HepG2 (cell line): Measurements from ENCODE around the gene WDCP. TPM values are rescaled to one million over a fixed set of nuclear protein-coding genes. Genes with fewer than 3 reads are reported as not detected.

ENCODE experiments used
- CBFB ChIP-seq: sonication (generic); formaldehyde crosslinking; IDR thresholded peaks from 2 replicates; pipeline ENCODE4 v1.4.0; 2020; ENCODE audit warnings: missing genetic modification reagents
- CCDC6 ChIP-seq: sonication (generic); formaldehyde crosslinking; IDR thresholded peaks from 2 replicates; pipeline ENCODE4 v1.8.1; 2022; ENCODE audit warnings: mild to moderate bottlenecking, missing genetic modification reagents, moderate library complexity
- FLYWCH1 ChIP-seq: sonication (generic); formaldehyde crosslinking; IDR thresholded peaks from 2 replicates; pipeline ENCODE4 v1.8.1; 2023; ENCODE audit warnings: mild to moderate bottlenecking, missing genetic modification reagents
- HCFC1 ChIP-seq: fragments of 150-350 bp; IDR thresholded peaks from 2 replicates; pipeline ENCODE4 v1.6.1; 2014; ENCODE audit warnings: low read depth, low read length
- HOXD1 ChIP-seq: sonication (generic); formaldehyde crosslinking; IDR thresholded peaks from 2 replicates; pipeline ENCODE4 v1.5.0; 2020; ENCODE audit warnings: missing genetic modification reagents
- MYC ChIP-seq: sonication (generic); formaldehyde crosslinking; IDR thresholded peaks from 2 replicates; pipeline ENCODE4 v1.9.0; 2021; ENCODE audit warnings: missing genetic modification reagents, borderline replicate concordance
- NPAS2 ChIP-seq: sonication (generic); formaldehyde crosslinking; IDR thresholded peaks from 2 replicates; pipeline ENCODE4 v1.8.0; 2022; ENCODE audit warnings: mild to moderate bottlenecking, missing genetic modification reagents, borderline replicate concordance
- PTBP1 ChIP-seq: fragments of 200-400 bp; formaldehyde crosslinking; IDR thresholded peaks from 2 replicates; pipeline ENCODE4 v1.6.1; 2018; ENCODE audit warnings: low read length, low read depth; ENCODE audit not compliant: poor library complexity, severe bottlenecking
- RAD21 ChIP-seq: fragments of 450-650 bp; formaldehyde crosslinking; IDR thresholded peaks from 2 replicates; pipeline ENCODE4 v1.5.0; 2020; ENCODE audit warnings: mild to moderate bottlenecking
- SIN3A ChIP-seq: IDR thresholded peaks from 2 replicates; pipeline ENCODE4 v1.6.1; 2011; ENCODE audit warnings: low read depth, mild to moderate bottlenecking, control low read depth, low read length, borderline replicate concordance
- STAT5B ChIP-seq: sonication (generic); formaldehyde crosslinking; IDR thresholded peaks from 2 replicates; pipeline ENCODE4 v1.4.0; 2020; ENCODE audit warnings: missing genetic modification reagents
- ZBTB3 ChIP-seq: sonication (generic); formaldehyde crosslinking; IDR thresholded peaks from 2 replicates; pipeline ENCODE4 v1.4.0; 2020; ENCODE audit warnings: low read depth, mild to moderate bottlenecking, moderate library complexity, missing genetic modification reagents, borderline replicate concordance
- ZFP82 ChIP-seq: sonication (generic); formaldehyde crosslinking; IDR thresholded peaks from 2 replicates; pipeline ENCODE4 v1.5.1; 2020; ENCODE audit warnings: mild to moderate bottlenecking, missing genetic modification reagents, borderline replicate concordance
- ZNF101 ChIP-seq: sonication (generic); formaldehyde crosslinking; IDR thresholded peaks from 2 replicates; pipeline ENCODE4 v1.4.0; 2020; ENCODE audit warnings: mild to moderate bottlenecking, low read depth, missing genetic modification reagents, borderline replicate concordance
- ZNF234 ChIP-seq: sonication (generic); formaldehyde crosslinking; conservative IDR thresholded peaks from 2 replicates; pipeline ENCODE4 v1.5.1; 2020; ENCODE audit warnings: mild to moderate bottlenecking, missing genetic modification reagents
- ZNF329 ChIP-seq: sonication (generic); formaldehyde crosslinking; IDR thresholded peaks from 2 replicates; pipeline ENCODE4 v1.9.0; 2021; ENCODE audit warnings: low read depth, mild to moderate bottlenecking, missing genetic modification reagents
- ZNF446 ChIP-seq: sonication (generic); formaldehyde crosslinking; IDR thresholded peaks from 2 replicates; pipeline ENCODE4 v1.5.0; 2020; ENCODE audit warnings: mild to moderate bottlenecking, missing genetic modification reagents
- ZNF709 ChIP-seq: sonication (generic); formaldehyde crosslinking; IDR thresholded peaks from 2 replicates; pipeline ENCODE4 v1.5.0; 2020; ENCODE audit warnings: mild to moderate bottlenecking, missing genetic modification reagents
- ZSCAN25 ChIP-seq: sonication (generic); formaldehyde crosslinking; IDR thresholded peaks from 2 replicates; pipeline ENCODE4 v1.8.0; 2022; ENCODE audit warnings: mild to moderate bottlenecking, missing genetic modification reagents
- polyA plus RNA-seq, 8 experiments: library from polyadenylated mRNA; depleted of rRNA in 3 of 8; stranded (reverse) in 7 of 8; unstranded in 1 of 8; fragments of >200 nt; fragmentation: Illumina TruSeq in 4 of 8; extraction: Trizol in 4 of 8; gene quantifications; 2 replicates each; pipeline versions ENCODE4 v1.2.1 to v1.2.3, GENCODE V29; 2011 to 2016; ENCODE audit warnings: low read depth in 4 of 8, missing spikeins in 1 of 8, mixed read lengths in 1 of 8; ENCODE audit not compliant: insufficient read depth in 1 of 8
- total RNA-seq, 5 experiments: library from RNA; depleted of rRNA; stranded (reverse); fragments of >200 nt; fragmentation: Illumina TruSeq; extraction: Trizol; gene quantifications; 2 replicates each; pipeline ENCODE4 v1.2.3, GENCODE V29; 2016; ENCODE audit warnings: low read depth in 1 of 5
- TF ChIP-seq, protein P1 (sequence below): fragments of 450-650 bp; IDR thresholded peaks from 2 replicates; pipeline ENCODE4 v1.6.1; 2017
- TF ChIP-seq, protein P2 (sequence below): sonication (generic); formaldehyde crosslinking; IDR thresholded peaks from 2 replicates; pipeline ENCODE4 v1.5.0; 2020; ENCODE audit warnings: missing genetic modification reagents
- TF ChIP-seq, protein P3 (sequence below): sonication (generic); formaldehyde crosslinking; conservative IDR thresholded peaks from 2 replicates; pipeline ENCODE4 v1.4.0; 2020; ENCODE audit warnings: missing genetic modification reagents

Gene WDCP
- total and polyA plus RNA-seq, 2 of the 13 experiments (the other 11 are each of a cell fraction or from before 2014, with no cell fraction given): 17.4 to 22.6 TPM

- no peak; the same call in 1 of the 2 replicates for TF ChIP-seq ZNF446 (CRISPR knock-in tag)
- no peak; the same call in 1 of the 2 replicates for TF ChIP-seq ZNF329
- no peak for TF ChIP-seq ZBTB3 (CRISPR knock-in tag)
- 0 out of 2 replicates have a peak, but pooled peaks have one; percentile 24 for TF ChIP-seq ZFP82 (CRISPR knock-in tag)
- 0 out of 2 replicates have a peak, but pooled peaks have one; percentile 28 for TF ChIP-seq HOXD1
- TF ChIP-seq ZNF709 (CRISPR knock-in tag): no peak
- TF ChIP-seq, protein P1, sequence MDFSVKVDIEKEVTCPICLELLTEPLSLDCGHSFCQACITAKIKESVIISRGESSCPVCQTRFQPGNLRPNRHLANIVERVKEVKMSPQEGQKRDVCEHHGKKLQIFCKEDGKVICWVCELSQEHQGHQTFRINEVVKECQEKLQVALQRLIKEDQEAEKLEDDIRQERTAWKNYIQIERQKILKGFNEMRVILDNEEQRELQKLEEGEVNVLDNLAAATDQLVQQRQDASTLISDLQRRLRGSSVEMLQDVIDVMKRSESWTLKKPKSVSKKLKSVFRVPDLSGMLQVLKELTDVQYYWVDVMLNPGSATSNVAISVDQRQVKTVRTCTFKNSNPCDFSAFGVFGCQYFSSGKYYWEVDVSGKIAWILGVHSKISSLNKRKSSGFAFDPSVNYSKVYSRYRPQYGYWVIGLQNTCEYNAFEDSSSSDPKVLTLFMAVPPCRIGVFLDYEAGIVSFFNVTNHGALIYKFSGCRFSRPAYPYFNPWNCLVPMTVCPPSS: no peak
- no peak for TF ChIP-seq CBFB
- 0 out of 2 replicates have a peak, but pooled peaks have one; percentile 30 for TF ChIP-seq CCDC6 (CRISPR knock-in tag)
- TF ChIP-seq ZNF234: no peak
- no peak for TF ChIP-seq PTBP1
- no peak for TF ChIP-seq SIN3A
- TF ChIP-seq, protein P2, sequence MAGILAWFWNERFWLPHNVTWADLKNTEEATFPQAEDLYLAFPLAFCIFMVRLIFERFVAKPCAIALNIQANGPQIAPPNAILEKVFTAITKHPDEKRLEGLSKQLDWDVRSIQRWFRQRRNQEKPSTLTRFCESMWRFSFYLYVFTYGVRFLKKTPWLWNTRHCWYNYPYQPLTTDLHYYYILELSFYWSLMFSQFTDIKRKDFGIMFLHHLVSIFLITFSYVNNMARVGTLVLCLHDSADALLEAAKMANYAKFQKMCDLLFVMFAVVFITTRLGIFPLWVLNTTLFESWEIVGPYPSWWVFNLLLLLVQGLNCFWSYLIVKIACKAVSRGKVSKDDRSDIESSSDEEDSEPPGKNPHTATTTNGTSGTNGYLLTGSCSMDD (CRISPR knock-in tag): no peak
- TF ChIP-seq ZNF101: no peak
- TF ChIP-seq MYC: no peak
- TF ChIP-seq STAT5B: no peak
- no peak for TF ChIP-seq HCFC1
- TF ChIP-seq ZSCAN25: peak; percentile 15; the same call in 1 of the 2 replicates
- TF ChIP-seq NPAS2 (CRISPR knock-in tag): no peak
- TF ChIP-seq RAD21: no peak
- no peak for TF ChIP-seq FLYWCH1
- TF ChIP-seq, protein P3, sequence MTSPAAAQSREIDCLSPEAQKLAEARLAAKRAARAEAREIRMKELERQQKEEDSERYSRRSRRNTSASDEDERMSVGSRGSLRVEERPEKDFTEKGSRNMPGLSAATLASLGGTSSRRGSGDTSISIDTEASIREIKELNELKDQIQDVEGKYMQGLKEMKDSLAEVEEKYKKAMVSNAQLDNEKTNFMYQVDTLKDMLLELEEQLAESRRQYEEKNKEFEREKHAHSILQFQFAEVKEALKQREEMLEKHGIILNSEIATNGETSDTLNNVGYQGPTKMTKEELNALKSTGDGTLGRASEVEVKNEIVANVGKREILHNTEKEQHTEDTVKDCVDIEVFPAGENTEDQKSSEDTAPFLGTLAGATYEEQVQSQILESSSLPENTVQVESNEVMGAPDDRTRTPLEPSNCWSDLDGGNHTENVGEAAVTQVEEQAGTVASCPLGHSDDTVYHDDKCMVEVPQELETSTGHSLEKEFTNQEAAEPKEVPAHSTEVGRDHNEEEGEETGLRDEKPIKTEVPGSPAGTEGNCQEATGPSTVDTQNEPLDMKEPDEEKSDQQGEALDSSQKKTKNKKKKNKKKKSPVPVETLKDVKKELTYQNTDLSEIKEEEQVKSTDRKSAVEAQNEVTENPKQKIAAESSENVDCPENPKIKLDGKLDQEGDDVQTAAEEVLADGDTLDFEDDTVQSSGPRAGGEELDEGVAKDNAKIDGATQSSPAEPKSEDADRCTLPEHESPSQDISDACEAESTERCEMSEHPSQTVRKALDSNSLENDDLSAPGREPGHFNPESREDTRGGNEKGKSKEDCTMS (CRISPR knock-in tag): no peak
Observed at GRCh38 chr2:24050041-24050979, 3.1 kb upstream of the WDCP start (continued).
